ENCODE data around the gene ZNF385A. TPM values are rescaled to one million over a fixed set of nuclear protein-coding genes. Genes with fewer than 3 reads are reported as not detected.

The ZNF385A gene
- total and polyA plus RNA-seq, 2 donors (not counting 3 experiments of a cell fraction or from before 2014, with no cell fraction given) = 1.6 to 7.9 TPM

DNA sequence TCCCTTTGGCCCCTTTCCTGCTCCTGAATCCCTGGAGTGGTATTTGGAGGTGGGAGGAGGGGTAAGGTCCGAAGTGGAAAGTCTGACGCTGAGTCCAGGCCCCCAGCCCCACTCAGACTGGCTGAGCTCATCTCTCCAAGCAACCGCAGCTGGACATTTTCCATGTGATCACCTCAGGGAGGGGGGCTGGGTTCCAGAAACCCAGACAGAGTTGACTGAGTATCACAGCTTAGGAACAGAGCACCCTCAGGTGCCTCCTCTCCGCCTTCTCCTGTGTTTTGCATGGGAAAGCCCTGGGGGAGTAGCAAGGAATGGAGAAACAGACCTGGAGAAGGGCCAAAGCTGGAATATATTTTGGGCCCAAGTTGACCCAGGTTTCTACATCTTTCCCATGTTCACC lies 42.6 kb upstream of the ZNF385A start:
- Histone ChIP-seq H3K9ac (replicated peaks; ENCODE audit: extremely low read depth, insufficient read depth, low read length) (peak overlapping the region; percentile 72), H3K4me3 (replicated peaks in 1 of 3; ENCODE audit: insufficient read depth in 1 of 3, low read depth in 1 of 3, low read length in 3 of 3) (no peak overlapping the region), H3K9me3 (replicated peaks; ENCODE audit: control insufficient read depth, insufficient read depth, low read length) (no peaks in the 10 kb centered on the region), H3K79me2 (ENCODE audit: control insufficient read depth, insufficient read depth, low read length) (peaks cover 10% of the 10 kb centered on the region), H3K27ac (ENCODE audit: insufficient read depth, low read depth, low read length) (peak overlapping the region; percentile 91), H2AFZ (ENCODE audit: low read depth, low read length) (no peak overlapping the region), H3K27me3 (ENCODE audit: control insufficient read depth in 2 of 2, insufficient read depth in 2 of 2, low read length in 2 of 2) (no peaks in the 10 kb centered on the region), H3K4me2 (ENCODE audit: insufficient read depth, low read length) (peak overlapping the region; percentile 79), H3K36me3 (ENCODE audit: control insufficient read depth in 2 of 2, extremely low read depth in 1 of 2, insufficient read depth in 2 of 2, low read length in 2 of 2) (no peaks in the 10 kb centered on the region), H3K9me1 (replicated peaks; ENCODE audit: control insufficient read depth, extremely low read depth, insufficient read depth, low read length) (no peaks in the 10 kb centered on the region), H4K20me1 (replicated peaks; ENCODE audit: control insufficient read depth, extremely low read depth, insufficient read depth, low read length) (no peaks in the 10 kb centered on the region), H3K4me1 (ENCODE audit: control insufficient read depth, extremely low read depth, insufficient read depth, low read length) (peaks cover 89% of the 10 kb centered on the region)
- TF ChIP-seq, protein P1, sequence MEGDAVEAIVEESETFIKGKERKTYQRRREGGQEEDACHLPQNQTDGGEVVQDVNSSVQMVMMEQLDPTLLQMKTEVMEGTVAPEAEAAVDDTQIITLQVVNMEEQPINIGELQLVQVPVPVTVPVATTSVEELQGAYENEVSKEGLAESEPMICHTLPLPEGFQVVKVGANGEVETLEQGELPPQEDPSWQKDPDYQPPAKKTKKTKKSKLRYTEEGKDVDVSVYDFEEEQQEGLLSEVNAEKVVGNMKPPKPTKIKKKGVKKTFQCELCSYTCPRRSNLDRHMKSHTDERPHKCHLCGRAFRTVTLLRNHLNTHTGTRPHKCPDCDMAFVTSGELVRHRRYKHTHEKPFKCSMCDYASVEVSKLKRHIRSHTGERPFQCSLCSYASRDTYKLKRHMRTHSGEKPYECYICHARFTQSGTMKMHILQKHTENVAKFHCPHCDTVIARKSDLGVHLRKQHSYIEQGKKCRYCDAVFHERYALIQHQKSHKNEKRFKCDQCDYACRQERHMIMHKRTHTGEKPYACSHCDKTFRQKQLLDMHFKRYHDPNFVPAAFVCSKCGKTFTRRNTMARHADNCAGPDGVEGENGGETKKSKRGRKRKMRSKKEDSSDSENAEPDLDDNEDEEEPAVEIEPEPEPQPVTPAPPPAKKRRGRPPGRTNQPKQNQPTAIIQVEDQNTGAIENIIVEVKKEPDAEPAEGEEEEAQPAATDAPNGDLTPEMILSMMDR (IDR thresholded peaks at IDR 0.05; ENCODE audit: extremely low read depth in 1 of 2, insufficient read depth in 1 of 2, low read depth in 1 of 2, low read length in 2 of 2) = no peak
- no peak for TF ChIP-seq FOS (IDR thresholded peaks at IDR 0.05; ENCODE audit: borderline replicate concordance, insufficient read depth, low read length)
- TF ChIP-seq JUN (IDR thresholded peaks at IDR 0.05; ENCODE audit: borderline replicate concordance, insufficient read depth, insufficient read length, low read depth) = no peak
- TF ChIP-seq EZH2 (IDR thresholded peaks at IDR 0.05; ENCODE audit: borderline replicate concordance, low read depth, low read length, severe bottlenecking) = no peak
- no peak for TF ChIP-seq MYC (IDR thresholded peaks at IDR 0.05; ENCODE audit: low read depth, low read length)
- TF ChIP-seq MAX (IDR thresholded peaks at IDR 0.05; ENCODE audit: insufficient read depth, insufficient read length) = no peak
- TF ChIP-seq POLR2A (IDR thresholded peaks at IDR 0.05; ENCODE audit: low read depth, low read length) = no peak
- no peak for TF ChIP-seq GATA2 (IDR thresholded peaks at IDR 0.05; ENCODE audit: insufficient read depth, insufficient read length, low read depth, low read length)
- TF ChIP-seq POLR2AphosphoS5 (IDR thresholded peaks at IDR 0.05; ENCODE audit: insufficient read depth, low read depth, low read length) = no peak
- DNase-seq (ENCODE audit: low read depth, low spot score) (peak; percentile 70), FAIRE-seq (no peak)
- no TSS peak for BruUV-seq (replicated peaks)
- dilution Hi-C loops (cut with MboI; ENCODE audit: extremely low pct_ligation_motif_present, low sequenced_read_pairs) (no loop called here), intact Hi-C loops (cut with micrococcal nuclease) (no loop called here)
- ChIA-PET CTCF (interaction anchor here (0.7 to 5.5 kb wide), 6 partner anchors 10 to 28 kb away, joined by 3 to 43 read pairs (median 11); no protein-coding TSS in a partner anchor), POLR2A (interaction anchor here (3.1 to 3.3 kb wide), 2 partner anchors 9 to 14 kb away, joined by 23 to 28 read pairs; partner anchors contain the start of gene ITGA5)

All from endothelial cell of umbilical vein (primary cell).